B cell (primary cell): Measurements from ENCODE around the gene PPP1R26. TPM values are rescaled to one million over a fixed set of nuclear protein-coding genes. Genes with fewer than 3 reads are reported as not detected.

Experiments used
- ATAC-seq: fragments of 200-7000 bp; cut with Tn5 transposase; one replicate; pipeline ENCODE4 v1.10.0; 2021; ENCODE audit warnings: low read depth, mild to moderate bottlenecking, moderate number of reproducible peaks, moderate library complexity
- CTCF ChIA-PET: fragments of 350-600 bp; sonication (Branson Sonifier 250); formaldehyde crosslinking; loops from one replicate; lab custom pipeline; 2021; ENCODE audit warnings: antibody characterized with exemption, inconsistent platforms; lab: Charles Lee
- POLR2A ChIA-PET: fragments of 350-600 bp; sonication (Branson Sonifier 250); formaldehyde crosslinking; loops from one replicate; lab custom pipeline; 2021; ENCODE audit warnings: antibody characterized with exemption; lab: Charles Lee
- DNase-seq: peaks from one replicate; pipeline ENCODE4 v3.0.0; 2013
- H2AFZ ChIP-seq: 2 replicates; pipeline ENCODE4 v1.6.1; 2012; ENCODE audit warnings: mild to moderate bottlenecking, low read depth, low read length; ENCODE audit not compliant: insufficient read depth, poor library complexity, severe bottlenecking
- H3K27ac ChIP-seq, 2 donors: 1 replicate in 1 of 2; 2 replicates in 1 of 2; pipeline ENCODE4 v1.5.1; 2012 to 2013; ENCODE audit warnings: low read length in 2 of 2, mild to moderate bottlenecking in 2 of 2, moderate library complexity in 1 of 2
- H3K27me3 ChIP-seq, 4 experiments: fragments of 200-600 bp in 1 of 4; sonication (generic) in 1 of 4; replicated peaks in 1 of 4; 1 replicate in 2 of 4; 2 replicates in 2 of 4; pipeline versions ENCODE4 v1.6.1 to v1.7.0; 2013 to 2016; ENCODE audit warnings: low read length in 3 of 4, mild to moderate bottlenecking in 2 of 4, mixed read lengths in 1 of 4, moderate library complexity in 1 of 4; ENCODE audit not compliant: insufficient read depth in 4 of 4, control insufficient read depth in 3 of 4; ENCODE audit errors: control extremely low read depth in 1 of 4
- H3K36me3 ChIP-seq, 2 experiments: replicated peaks in 1 of 2; 1 replicate in 1 of 2; 2 replicates in 1 of 2; pipeline versions ENCODE4 v1.6.1 to v1.7.1; 2013; ENCODE audit warnings: low read length in 1 of 2; ENCODE audit not compliant: insufficient read depth in 2 of 2, control insufficient read depth in 1 of 2; ENCODE audit errors: control extremely low read depth in 1 of 2, extremely low read depth in 1 of 2
- H3K4me1 ChIP-seq, 2 donors: fragments of 200-600 bp in 1 of 2; sonication (generic) in 1 of 2; 1 replicate in 1 of 2; 2 replicates in 1 of 2; pipeline versions ENCODE4 v1.5.1 to v1.6.1; 2013 to 2017; ENCODE audit warnings: low read length in 2 of 2; ENCODE audit not compliant: control insufficient read depth in 2 of 2, insufficient read depth in 2 of 2
- H3K4me2 ChIP-seq: replicated peaks from 2 replicates; pipeline ENCODE3; 2012; ENCODE audit warnings: mild to moderate bottlenecking, low read depth, low read length; ENCODE audit not compliant: poor library complexity, severe bottlenecking
- H3K4me3 ChIP-seq, 5 experiments: fragments of 200-600 bp in 1 of 5; sonication (generic) in 1 of 5; 1 replicate in 3 of 5; 2 replicates in 2 of 5; pipeline versions ENCODE4 v1.5.1 to v1.7.0; 2011 to 2016; ENCODE audit warnings: low read length in 4 of 5, mild to moderate bottlenecking in 4 of 5, low read depth in 2 of 5, control low read depth in 1 of 5, moderate library complexity in 1 of 5; ENCODE audit not compliant: insufficient read depth in 1 of 5; ENCODE audit errors: control extremely low read depth in 1 of 5, extremely low read depth in 1 of 5
- H3K79me2 ChIP-seq: fragments of 200-600 bp; sonication (generic); one replicate; pipeline ENCODE4 v1.6.0; 2016; ENCODE audit warnings: low read length; ENCODE audit not compliant: control insufficient read depth, insufficient read depth
- H3K9ac ChIP-seq: fragments of 200-600 bp; sonication (generic); 2 replicates; pipeline ENCODE4 v1.6.1; 2017; ENCODE audit warnings: mild to moderate bottlenecking, low read length, moderate library complexity
- H3K9me3 ChIP-seq, 3 donors: one replicate each; pipeline versions ENCODE4 v1.6.1 to v1.7.1; 2013; ENCODE audit warnings: low read length in 2 of 3; ENCODE audit not compliant: control insufficient read depth in 2 of 3, insufficient read depth in 1 of 3; ENCODE audit errors: control extremely low read depth in 1 of 3
- H4K20me1 ChIP-seq: 2 replicates; pipeline ENCODE4 v1.6.0; 2012; ENCODE audit warnings: mild to moderate bottlenecking, low read length; ENCODE audit not compliant: insufficient read depth, control insufficient read depth, poor library complexity, severe bottlenecking
- H3K27ac Mint-ChIP-seq: one replicate; pipeline ENCODE4 v1.8.0; 2021; ENCODE audit warnings: mixed read lengths
- H3K27me3 Mint-ChIP-seq: one replicate; pipeline ENCODE4 v1.8.0; 2021; ENCODE audit warnings: mixed read lengths
- H3K4me1 Mint-ChIP-seq: one replicate; pipeline ENCODE4 v1.8.0; 2021; ENCODE audit warnings: mixed read lengths
- H3K4me3 Mint-ChIP-seq: one replicate; pipeline ENCODE4 v1.8.0; 2021; ENCODE audit warnings: mixed read lengths
- H3K9me3 Mint-ChIP-seq: one replicate; pipeline ENCODE4 v1.8.0; 2022; ENCODE audit warnings: mixed read lengths; ENCODE audit not compliant: insufficient read depth
- CTCF ChIP-seq: fragments of 200-600 bp; IDR thresholded peaks from one replicate; pipeline ENCODE4 v1.8.0; 2022; ENCODE audit warnings: antibody characterized with exemption, mild to moderate bottlenecking
- EZH2 ChIP-seq: IDR thresholded peaks from 2 replicates; pipeline ENCODE4 v1.6.1; 2012; ENCODE audit warnings: borderline replicate concordance, low read depth, mild to moderate bottlenecking, moderate library complexity, low read length; ENCODE audit not compliant: insufficient read depth, poor library complexity, severe bottlenecking
- WGBS: methylation state at CpG from one replicate; pipeline ENCODE4 v1.1.5; 2013; ENCODE audit warnings: missing lambda C conversion rate; ENCODE audit not compliant: insufficient coverage; 5-methylcytosine and 5-hydroxymethylcytosine counted together
- intact Hi-C: fragments of 100-400 bp; cut with micrococcal nuclease; formaldehyde crosslinking; loops from one replicate; pipeline ENCODE4 v1.10.0; 2022
- polyA plus RNA-seq: library from polyadenylated mRNA; depleted of rRNA; stranded (reverse); fragments of >200 nt; gene quantifications from 2 replicates; pipeline ENCODE4 v1.2.3, GENCODE V29; 2012
- total RNA-seq, 2 donors: library from RNA; stranded (reverse); fragments of 120-200 nt in 1 of 2; gene quantifications; 1 replicate in 1 of 2; 2 replicates in 1 of 2; pipeline versions ENCODE4 v1.2.3 to v1.2.4, GENCODE V29; 2013 to 2022

The PPP1R26 gene
- total and polyA plus RNA-seq, 2 donors (not counting 1 experiment from before 2014, with no cell fraction given), result 1.9 to 7.8 TPM

- ChIA-PET CTCF (no interaction called here), POLR2A (no interaction called here)
- WGBS, result 85% methylated on average over 27 of the region's 27 CpGs
- Histone ChIP-seq H4K20me1 (no peaks in the 10 kb centered on the region), H3K4me2 (no peak overlapping the region), H3K4me1 (no peaks in the 10 kb centered on the region), H3K79me2 (no peaks in the 10 kb centered on the region), H3K36me3 (no peaks in the 10 kb centered on the region), H3K4me3 (no peak overlapping the region), H3K9ac (no peak overlapping the region), H2AFZ (no peak overlapping the region), H3K27me3 (no peaks in the 10 kb centered on the region), H3K9me3 (peaks cover 0 to 8% (median 0%) of the 10 kb centered on the region in 3 donors), H3K27ac (no peak overlapping the region)
- no peak overlapping the region for H3K27ac Mint-ChIP-seq
- no peaks in the 10 kb centered on the region for H3K9me3 Mint-ChIP-seq
- no peak overlapping the region for H3K4me3 Mint-ChIP-seq
- peaks cover 4% of the 10 kb centered on the region for H3K27me3 Mint-ChIP-seq
- DNase-seq, result no peak
- TF ChIP-seq EZH2, result no peak
- no peak for TF ChIP-seq CTCF
- no peak for ATAC-seq
- intact Hi-C loops, result no loop called here
- no peaks in the 10 kb centered on the region for H3K4me1 Mint-ChIP-seq
These were observed 44.7 kb downstream of the PPP1R26 start for GRCh38 chr9:135524130-135524861.
